Measurements from ENCODE around the gene ILF3.

Gene ILF3

DNA sequence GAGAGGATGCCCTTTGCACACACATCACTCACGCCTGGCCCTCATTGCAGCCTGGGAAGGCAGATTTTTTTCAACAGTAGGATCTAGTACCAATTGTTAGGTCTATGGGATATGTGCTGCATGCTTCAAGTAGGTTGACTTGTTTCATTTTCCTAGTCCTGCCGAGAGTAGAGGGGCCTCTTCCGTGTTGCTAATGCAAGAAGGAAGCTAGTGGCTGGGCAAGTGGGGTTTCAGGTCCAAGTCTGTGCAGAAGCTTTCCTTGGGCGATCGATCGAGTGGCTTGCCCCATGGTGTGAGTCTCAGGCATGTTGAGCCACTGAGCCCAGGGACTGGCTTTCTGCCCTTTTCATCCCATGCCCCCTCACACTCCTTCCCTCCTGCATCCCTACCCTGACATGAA lies 13.7 kb downstream of the ILF3 start:
- peaks cover 14% of the 10 kb centered on the region for H3F3A ChIP-seq (ENCODE audit: control insufficient read depth, insufficient read depth)
- no peaks in the 10 kb centered on the region for H3K9me3 ChIP-seq (ENCODE audit: control insufficient read depth, insufficient read depth, low read length)
- H4K20me1 ChIP-seq (ENCODE audit: control insufficient read depth, insufficient read depth, low read depth, low read length) = peaks cover 30% of the 10 kb centered on the region

GRCh38 chr19:10669246-10669645 lies 15.1 kb downstream of the ILF3 start:
- H3K4me2 ChIP-seq (ENCODE audit: low read length) = no peak overlapping the region
- H3K27ac ChIP-seq (ENCODE audit: low read depth, low read length) = no peak overlapping the region
- H3F3A ChIP-seq (ENCODE audit: control insufficient read depth, insufficient read depth) = peaks cover 13% of the 10 kb centered on the region
- H4K20me1 ChIP-seq (ENCODE audit: control insufficient read depth, insufficient read depth, low read depth, low read length) = peaks cover 27% of the 10 kb centered on the region
- no peaks in the 10 kb centered on the region for H3K9me3 ChIP-seq (ENCODE audit: control insufficient read depth, insufficient read depth, low read length)
- peaks cover 98% of the 10 kb centered on the region for H3K79me2 ChIP-seq (ENCODE audit: control insufficient read depth, low read length)
- peaks cover 77% of the 10 kb centered on the region for H3K36me3 ChIP-seq (ENCODE audit: control insufficient read depth, low read length)
- H3K4me1 ChIP-seq (ENCODE audit: control insufficient read depth, low read length) = peaks cover 9% of the 10 kb centered on the region
- TF ChIP-seq EZH2phosphoT487 (IDR thresholded peaks at IDR 0.05; ENCODE audit: borderline replicate concordance, low read length) = no peak
- TF ChIP-seq CTCF (IDR thresholded peaks at IDR 0.05; ENCODE audit: low read depth, low read length, poor library complexity, severe bottlenecking) = no peak
- H3K9me2 ChIP-seq (replicated peaks; ENCODE audit: control insufficient read depth, low read length) = no peaks in the 10 kb centered on the region
- no peaks in the 10 kb centered on the region for H3K27me3 ChIP-seq (ENCODE audit: control insufficient read depth, low read length)
- no peak overlapping the region for H3K4me3 ChIP-seq (ENCODE audit: low read length)

More for the DNA sequence above, 13.7 kb downstream of the ILF3 start:
- no peak overlapping the region for H3K4me3 ChIP-seq (ENCODE audit: low read length)
- H3K4me1 ChIP-seq (ENCODE audit: control insufficient read depth, low read length) = peaks cover 23% of the 10 kb centered on the region
- no peaks in the 10 kb centered on the region for H3K27me3 ChIP-seq (ENCODE audit: control insufficient read depth, low read length)
- peaks cover 98% of the 10 kb centered on the region for H3K79me2 ChIP-seq (ENCODE audit: control insufficient read depth, low read length)
- H3K9me2 ChIP-seq (replicated peaks; ENCODE audit: control insufficient read depth, low read length) = no peaks in the 10 kb centered on the region
- H3K27ac ChIP-seq (ENCODE audit: low read depth, low read length) = no peak overlapping the region
- no peak overlapping the region for H3K4me2 ChIP-seq (ENCODE audit: low read length)
- H3K36me3 ChIP-seq (ENCODE audit: control insufficient read depth, low read length) = peaks cover 69% of the 10 kb centered on the region
- no peak for TF ChIP-seq CTCF (IDR thresholded peaks at IDR 0.05; ENCODE audit: low read depth, low read length, poor library complexity, severe bottlenecking)
- no peak for TF ChIP-seq EZH2phosphoT487 (IDR thresholded peaks at IDR 0.05; ENCODE audit: borderline replicate concordance, low read length)

DNA sequence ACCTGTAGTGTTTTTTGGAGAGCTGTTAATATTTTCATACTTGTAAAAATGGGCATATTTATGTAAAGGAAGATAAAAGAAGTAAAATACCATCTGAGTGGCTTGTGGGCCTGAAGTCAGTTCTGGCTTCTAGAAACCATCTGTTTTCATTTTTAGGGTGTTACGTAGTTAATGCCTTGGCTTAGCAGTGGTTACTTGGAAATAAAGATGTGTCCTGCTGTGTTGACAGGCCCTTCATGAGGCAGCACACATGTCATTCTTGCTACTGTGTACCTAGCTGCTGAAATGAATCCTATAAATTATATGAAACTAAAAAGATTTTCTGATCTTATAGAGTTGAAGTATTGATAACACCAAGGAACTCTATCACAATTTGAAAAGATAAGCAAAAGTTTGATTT lies 16.0 kb downstream of the ILF3 start:
- Histone ChIP-seq H3K27me3 (ENCODE audit: control insufficient read depth, low read length) (no peaks in the 10 kb centered on the region), H3K36me3 (ENCODE audit: control insufficient read depth, low read length) (peaks cover 86% of the 10 kb centered on the region), H3K27ac (ENCODE audit: low read depth, low read length) (no peak overlapping the region), H4K20me1 (ENCODE audit: control insufficient read depth, insufficient read depth, low read depth, low read length) (peaks cover 27% of the 10 kb centered on the region), H3K9me3 (ENCODE audit: control insufficient read depth, insufficient read depth, low read length) (no peaks in the 10 kb centered on the region), H3K4me3 (ENCODE audit: low read length) (no peak overlapping the region), H3K79me2 (ENCODE audit: control insufficient read depth, low read length) (peaks cover 98% of the 10 kb centered on the region), H3K4me1 (ENCODE audit: control insufficient read depth, low read length) (peaks cover 7% of the 10 kb centered on the region), H3F3A (ENCODE audit: control insufficient read depth, insufficient read depth) (peaks cover 13% of the 10 kb centered on the region), H3K9me2 (replicated peaks; ENCODE audit: control insufficient read depth, low read length) (no peaks in the 10 kb centered on the region), H3K4me2 (ENCODE audit: low read length) (no peak overlapping the region)
- TF ChIP-seq EZH2phosphoT487 (IDR thresholded peaks at IDR 0.05; ENCODE audit: borderline replicate concordance, low read length) = no peak
- no peak for TF ChIP-seq CTCF (IDR thresholded peaks at IDR 0.05; ENCODE audit: low read depth, low read length, poor library complexity, severe bottlenecking)
